PFSK-1 (cell line): ENCODE results near the gene ZFHX3.

Experiments
- FOXP2 ChIP-seq: optimal IDR thresholded peaks from 2 replicates; pipeline ENCODE3; 2011; ENCODE audit warnings: borderline replicate concordance, control low read depth, inconsistent platforms; ENCODE audit not compliant: insufficient read depth; ENCODE audit errors: extremely low read length, extremely low read depth
- POLR2AphosphoS5 ChIP-seq: IDR thresholded peaks from 2 replicates; pipeline ENCODE4 v1.6.1; 2012; ENCODE audit warnings: low read depth, mild to moderate bottlenecking, control low read depth, low read length, moderate library complexity
- REST ChIP-seq, 2 experiments: IDR thresholded peaks; 2 replicates each; pipeline versions ENCODE4 v1.6.1 to v1.8.0; 2011 to 2012; ENCODE audit warnings: low read depth in 2 of 2, low read length in 2 of 2, control low read depth in 1 of 2, inconsistent platforms in 1 of 2, mild to moderate bottlenecking in 1 of 2, moderate library complexity in 1 of 2; ENCODE audit not compliant: insufficient read depth in 1 of 2
- SIN3A ChIP-seq: IDR thresholded peaks from 2 replicates; pipeline ENCODE4 v1.6.1; 2012; ENCODE audit warnings: mild to moderate bottlenecking, low read length, moderate library complexity, borderline replicate concordance; ENCODE audit not compliant: insufficient read depth
- TAF1 ChIP-seq: IDR thresholded peaks from 2 replicates; pipeline ENCODE4 v1.6.1; 2012; ENCODE audit warnings: low read length, control low read depth, borderline replicate concordance; ENCODE audit not compliant: insufficient read depth

The ZFHX3 gene

GRCh38 chr16:73019457-73020362 is 28.2 kb downstream of the ZFHX3 start:
- no peak for TF ChIP-seq REST (IDR thresholded peaks at IDR 0.05; ENCODE audit: insufficient read depth in 1 of 2, low read depth in 2 of 2, low read length in 2 of 2)
- TF ChIP-seq SIN3A: no peak
- TF ChIP-seq FOXP2: no peak

- no peak for TF ChIP-seq FOXP2
These were observed 29.0 kb downstream of the ZFHX3 start for GRCh38 chr16:73018821-73019456.

GRCh38 chr16:73017321-73017720 is 30.6 kb downstream of the ZFHX3 start:
- TF ChIP-seq SIN3A (no peak), TAF1 (no peak), FOXP2 (no peak), REST (IDR thresholded peaks at IDR 0.05; ENCODE audit: insufficient read depth in 1 of 2, low read depth in 2 of 2, low read length in 2 of 2) (no peak), POLR2AphosphoS5 (no peak)

GRCh38 chr16:73016488-73016830 is 31.5 kb downstream of the ZFHX3 start:
- TF ChIP-seq REST (IDR thresholded peaks at IDR 0.05; ENCODE audit: insufficient read depth in 1 of 2, low read depth in 2 of 2, low read length in 2 of 2) (no peak), TAF1 (no peak), POLR2AphosphoS5 (no peak), FOXP2 (no peak), SIN3A (no peak)

GRCh38 chr16:73015612-73016487 is 32.1 kb downstream of the ZFHX3 start:
- TF ChIP-seq POLR2AphosphoS5 (no peak), TAF1 (no peak), FOXP2 (no peak), REST (IDR thresholded peaks at IDR 0.05; ENCODE audit: insufficient read depth in 1 of 2, low read depth in 2 of 2, low read length in 2 of 2) (no peak), SIN3A (no peak)
